HG03558 (cell line): ENCODE results near the gene RIT1.

ENCODE experiments used
- ATAC-seq: cut with Tn5 transposase; IDR thresholded peaks from one replicate; pipeline ENCODE4 v1.9.1; 2021; ENCODE audit warnings: moderate number of reproducible peaks; ENCODE audit not compliant: unreplicated experiment; ENCODE audit errors: extremely low read depth

RIT1 gene

GRCh38 chr1:155859881-155860871 lies 51.0 kb downstream of the RIT1 start:
- ATAC-seq, result no peak

GRCh38 chr1:155859234-155859829 lies 51.8 kb downstream of the RIT1 start, which contains the start of gene SYT11:
Gene SYT11, plus strand, starts transcription at chr1:155859567. Its CDS starts 195 bp downstream, at chr1:155859762.
- peak; percentile 53 for ATAC-seq

GRCh38 chr1:155858800-155859233 lies 52.3 kb downstream of the RIT1 start:
- ATAC-seq, result no peak

- ATAC-seq, result peak; percentile 28
Observed at GRCh38 chr1:155856975-155857930, 53.9 kb downstream of the RIT1 start, which contains the start of gene GON4L. Gene GON4L, minus strand, starts transcription at chr1:155857214. Its CDS starts 3,434 bp downstream, at chr1:155853780.

GRCh38 chr1:155856257-155856974 lies 54.7 kb downstream of the RIT1 start:
- no peak for ATAC-seq

- no peak for ATAC-seq
Observed at GRCh38 chr1:155850345-155850744, 60.8 kb downstream of the RIT1 start.

- no peak for ATAC-seq
Observed at GRCh38 chr1:155847823-155848529, 63.2 kb downstream of the RIT1 start.
